HepG2 (cell line): Measurements from ENCODE around the gene TMEM114. TPM values are rescaled to one million over a fixed set of nuclear protein-coding genes. Genes with fewer than 3 reads are reported as not detected.

ENCODE experiments used
- NFYC ChIP-seq: IDR thresholded peaks from 2 replicates; pipeline ENCODE4 v1.6.1; 2016; ENCODE audit warnings: missing genetic modification reagents, missing compliant biosample characterization
- PAX8 ChIP-seq: sonication (generic); formaldehyde crosslinking; IDR thresholded peaks from 2 replicates; pipeline ENCODE4 v1.8.0; 2022; ENCODE audit warnings: mild to moderate bottlenecking, missing genetic modification reagents, borderline replicate concordance
- ZBTB7B ChIP-seq: sonication (generic); formaldehyde crosslinking; IDR thresholded peaks from 2 replicates; pipeline ENCODE4 v1.4.0; 2020; ENCODE audit warnings: missing genetic modification reagents
- ZNF383 ChIP-seq: sonication (generic); formaldehyde crosslinking; IDR thresholded peaks from 2 replicates; pipeline ENCODE4 v1.4.0; 2020; ENCODE audit warnings: missing genetic modification reagents, mild to moderate bottlenecking, borderline replicate concordance
- ZNF550 ChIP-seq: sonication (generic); formaldehyde crosslinking; IDR thresholded peaks from 2 replicates; pipeline ENCODE4 v1.4.0; 2020; ENCODE audit warnings: mild to moderate bottlenecking, missing genetic modification reagents, borderline replicate concordance
- ZSCAN20 ChIP-seq: sonication (generic); formaldehyde crosslinking; IDR thresholded peaks from 2 replicates; pipeline ENCODE4 v1.4.0; 2020; ENCODE audit warnings: missing genetic modification reagents, mild to moderate bottlenecking, borderline replicate concordance
- polyA plus RNA-seq, 8 experiments: library from polyadenylated mRNA; depleted of rRNA in 3 of 8; stranded (reverse) in 7 of 8; unstranded in 1 of 8; fragments of >200 nt; fragmentation: Illumina TruSeq in 4 of 8; extraction: Trizol in 4 of 8; gene quantifications; 2 replicates each; pipeline versions ENCODE4 v1.2.1 to v1.2.3, GENCODE V29; 2011 to 2016; ENCODE audit warnings: low read depth in 4 of 8, missing spikeins in 1 of 8, mixed read lengths in 1 of 8; ENCODE audit not compliant: insufficient read depth in 1 of 8
- total RNA-seq, 5 experiments: library from RNA; depleted of rRNA; stranded (reverse); fragments of >200 nt; fragmentation: Illumina TruSeq; extraction: Trizol; gene quantifications; 2 replicates each; pipeline ENCODE4 v1.2.3, GENCODE V29; 2016; ENCODE audit warnings: low read depth in 1 of 5
- TF ChIP-seq, protein P1 (sequence below): sonication (generic); formaldehyde crosslinking; IDR thresholded peaks from 2 replicates; pipeline ENCODE4 v1.4.0; 2020; ENCODE audit warnings: missing genetic modification reagents, borderline replicate concordance
- TF ChIP-seq, protein P2 (sequence below): sonication (generic); formaldehyde crosslinking; IDR thresholded peaks from 2 replicates; pipeline ENCODE4 v1.4.0; 2020; ENCODE audit warnings: missing genetic modification reagents, borderline replicate concordance
- TF ChIP-seq, protein P3 (sequence below): sonication (generic); formaldehyde crosslinking; IDR thresholded peaks from 2 replicates; pipeline ENCODE4 v1.4.0; 2020; ENCODE audit warnings: missing genetic modification reagents
- TF ChIP-seq, protein P4 (sequence below): sonication (generic); formaldehyde crosslinking; IDR thresholded peaks from 2 replicates; pipeline ENCODE4 v1.4.0; 2020; ENCODE audit warnings: missing genetic modification reagents

Gene TMEM114
- total and polyA plus RNA-seq, 2 of the 13 experiments (the other 11 are each of a cell fraction or from before 2014, with no cell fraction given), result not detected

DNA sequence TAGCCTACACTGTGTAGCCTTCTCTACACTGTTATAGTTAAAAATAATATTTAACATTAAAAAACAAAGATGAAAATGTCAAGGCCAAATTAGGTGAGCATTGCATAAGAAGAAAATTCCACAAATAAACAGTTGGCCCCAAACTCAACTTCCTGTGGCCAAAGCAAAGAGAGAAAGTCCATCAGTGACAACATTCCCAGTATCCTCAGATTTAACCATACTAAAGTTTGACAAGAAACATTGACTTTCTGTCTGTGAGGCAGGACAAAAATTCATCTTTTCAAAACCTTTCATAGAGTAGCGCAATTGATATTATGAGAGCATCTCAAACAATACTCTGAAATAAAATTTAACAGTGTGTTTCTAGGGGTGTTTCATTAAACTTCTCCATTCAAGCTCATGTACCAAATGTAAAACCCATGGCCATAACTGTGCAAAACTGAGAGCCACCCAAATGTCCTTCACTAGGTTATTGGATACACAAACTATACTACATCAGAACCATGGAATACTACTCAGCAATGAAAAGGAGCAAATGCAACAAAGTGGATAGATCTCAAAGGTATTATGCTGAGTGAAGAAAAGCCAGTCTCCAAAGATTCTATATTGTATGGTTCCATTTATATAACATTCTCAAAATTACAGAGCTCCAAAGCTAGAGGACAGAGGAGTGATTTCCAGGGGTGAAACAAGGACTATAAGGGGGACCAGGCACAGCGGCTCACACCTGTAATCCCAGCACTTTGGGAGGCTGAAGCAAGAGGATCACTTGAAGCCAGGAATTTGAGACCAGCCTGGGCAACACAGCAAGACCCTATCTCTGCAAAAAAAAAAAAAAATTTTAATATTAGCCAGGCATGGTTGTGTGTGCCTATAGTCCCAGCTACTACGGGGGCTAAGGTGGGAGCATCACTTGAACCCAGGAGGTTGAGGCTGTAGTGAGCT, 38.7 kb downstream of the TMEM114 start (continued):
- TF ChIP-seq, protein P1, sequence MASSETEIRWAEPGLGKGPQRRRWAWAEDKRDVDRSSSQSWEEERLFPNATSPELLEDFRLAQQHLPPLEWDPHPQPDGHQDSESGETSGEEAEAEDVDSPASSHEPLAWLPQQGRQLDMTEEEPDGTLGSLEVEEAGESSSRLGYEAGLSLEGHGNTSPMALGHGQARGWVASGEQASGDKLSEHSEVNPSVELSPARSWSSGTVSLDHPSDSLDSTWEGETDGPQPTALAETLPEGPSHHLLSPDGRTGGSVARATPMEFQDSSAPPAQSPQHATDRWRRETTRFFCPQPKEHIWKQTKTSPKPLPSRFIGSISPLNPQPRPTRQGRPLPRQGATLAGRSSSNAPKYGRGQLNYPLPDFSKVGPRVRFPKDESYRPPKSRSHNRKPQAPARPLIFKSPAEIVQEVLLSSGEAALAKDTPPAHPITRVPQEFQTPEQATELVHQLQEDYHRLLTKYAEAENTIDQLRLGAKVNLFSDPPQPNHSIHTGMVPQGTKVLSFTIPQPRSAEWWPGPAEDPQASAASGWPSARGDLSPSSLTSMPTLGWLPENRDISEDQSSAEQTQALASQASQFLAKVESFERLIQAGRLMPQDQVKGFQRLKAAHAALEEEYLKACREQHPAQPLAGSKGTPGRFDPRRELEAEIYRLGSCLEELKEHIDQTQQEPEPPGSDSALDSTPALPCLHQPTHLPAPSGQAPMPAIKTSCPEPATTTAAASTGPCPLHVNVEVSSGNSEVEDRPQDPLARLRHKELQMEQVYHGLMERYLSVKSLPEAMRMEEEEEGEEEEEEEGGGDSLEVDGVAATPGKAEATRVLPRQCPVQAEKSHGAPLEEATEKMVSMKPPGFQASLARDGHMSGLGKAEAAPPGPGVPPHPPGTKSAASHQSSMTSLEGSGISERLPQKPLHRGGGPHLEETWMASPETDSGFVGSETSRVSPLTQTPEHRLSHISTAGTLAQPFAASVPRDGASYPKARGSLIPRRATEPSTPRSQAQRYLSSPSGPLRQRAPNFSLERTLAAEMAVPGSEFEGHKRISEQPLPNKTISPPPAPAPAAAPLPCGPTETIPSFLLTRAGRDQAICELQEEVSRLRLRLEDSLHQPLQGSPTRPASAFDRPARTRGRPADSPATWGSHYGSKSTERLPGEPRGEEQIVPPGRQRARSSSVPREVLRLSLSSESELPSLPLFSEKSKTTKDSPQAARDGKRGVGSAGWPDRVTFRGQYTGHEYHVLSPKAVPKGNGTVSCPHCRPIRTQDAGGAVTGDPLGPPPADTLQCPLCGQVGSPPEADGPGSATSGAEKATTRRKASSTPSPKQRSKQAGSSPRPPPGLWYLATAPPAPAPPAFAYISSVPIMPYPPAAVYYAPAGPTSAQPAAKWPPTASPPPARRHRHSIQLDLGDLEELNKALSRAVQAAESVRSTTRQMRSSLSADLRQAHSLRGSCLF, result no peak
- TF ChIP-seq PAX8 (CRISPR knock-in tag), result no peak
- TF ChIP-seq ZBTB7B (CRISPR knock-in tag), result no peak; the same call in 1 of the 2 replicates
- TF ChIP-seq, protein P2, sequence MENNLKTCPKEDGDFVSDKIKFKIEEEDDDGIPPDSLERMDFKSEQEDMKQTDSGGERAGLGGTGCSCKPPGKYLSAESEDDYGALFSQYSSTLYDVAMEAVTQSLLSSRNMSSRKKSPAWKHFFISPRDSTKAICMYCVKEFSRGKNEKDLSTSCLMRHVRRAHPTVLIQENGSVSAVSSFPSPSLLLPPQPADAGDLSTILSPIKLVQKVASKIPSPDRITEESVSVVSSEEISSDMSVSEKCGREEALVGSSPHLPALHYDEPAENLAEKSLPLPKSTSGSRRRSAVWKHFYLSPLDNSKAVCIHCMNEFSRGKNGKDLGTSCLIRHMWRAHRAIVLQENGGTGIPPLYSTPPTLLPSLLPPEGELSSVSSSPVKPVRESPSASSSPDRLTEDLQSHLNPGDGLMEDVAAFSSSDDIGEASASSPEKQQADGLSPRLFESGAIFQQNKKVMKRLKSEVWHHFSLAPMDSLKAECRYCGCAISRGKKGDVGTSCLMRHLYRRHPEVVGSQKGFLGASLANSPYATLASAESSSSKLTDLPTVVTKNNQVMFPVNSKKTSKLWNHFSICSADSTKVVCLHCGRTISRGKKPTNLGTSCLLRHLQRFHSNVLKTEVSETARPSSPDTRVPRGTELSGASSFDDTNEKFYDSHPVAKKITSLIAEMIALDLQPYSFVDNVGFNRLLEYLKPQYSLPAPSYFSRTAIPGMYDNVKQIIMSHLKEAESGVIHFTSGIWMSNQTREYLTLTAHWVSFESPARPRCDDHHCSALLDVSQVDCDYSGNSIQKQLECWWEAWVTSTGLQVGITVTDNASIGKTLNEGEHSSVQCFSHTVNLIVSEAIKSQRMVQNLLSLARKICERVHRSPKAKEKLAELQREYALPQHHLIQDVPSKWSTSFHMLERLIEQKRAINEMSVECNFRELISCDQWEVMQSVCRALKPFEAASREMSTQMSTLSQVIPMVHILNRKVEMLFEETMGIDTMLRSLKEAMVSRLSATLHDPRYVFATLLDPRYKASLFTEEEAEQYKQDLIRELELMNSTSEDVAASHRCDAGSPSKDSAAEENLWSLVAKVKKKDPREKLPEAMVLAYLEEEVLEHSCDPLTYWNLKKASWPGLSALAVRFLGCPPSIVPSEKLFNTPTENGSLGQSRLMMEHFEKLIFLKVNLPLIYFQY, result no peak
- 0 out of 2 replicates have a peak, but pooled peaks have one; percentile 46 for TF ChIP-seq ZSCAN20 (CRISPR knock-in tag)
- TF ChIP-seq, protein P3, sequence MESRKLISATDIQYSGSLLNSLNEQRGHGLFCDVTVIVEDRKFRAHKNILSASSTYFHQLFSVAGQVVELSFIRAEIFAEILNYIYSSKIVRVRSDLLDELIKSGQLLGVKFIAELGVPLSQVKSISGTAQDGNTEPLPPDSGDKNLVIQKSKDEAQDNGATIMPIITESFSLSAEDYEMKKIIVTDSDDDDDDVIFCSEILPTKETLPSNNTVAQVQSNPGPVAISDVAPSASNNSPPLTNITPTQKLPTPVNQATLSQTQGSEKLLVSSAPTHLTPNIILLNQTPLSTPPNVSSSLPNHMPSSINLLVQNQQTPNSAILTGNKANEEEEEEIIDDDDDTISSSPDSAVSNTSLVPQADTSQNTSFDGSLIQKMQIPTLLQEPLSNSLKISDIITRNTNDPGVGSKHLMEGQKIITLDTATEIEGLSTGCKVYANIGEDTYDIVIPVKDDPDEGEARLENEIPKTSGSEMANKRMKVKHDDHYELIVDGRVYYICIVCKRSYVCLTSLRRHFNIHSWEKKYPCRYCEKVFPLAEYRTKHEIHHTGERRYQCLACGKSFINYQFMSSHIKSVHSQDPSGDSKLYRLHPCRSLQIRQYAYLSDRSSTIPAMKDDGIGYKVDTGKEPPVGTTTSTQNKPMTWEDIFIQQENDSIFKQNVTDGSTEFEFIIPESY, result no peak
- TF ChIP-seq, protein P4, sequence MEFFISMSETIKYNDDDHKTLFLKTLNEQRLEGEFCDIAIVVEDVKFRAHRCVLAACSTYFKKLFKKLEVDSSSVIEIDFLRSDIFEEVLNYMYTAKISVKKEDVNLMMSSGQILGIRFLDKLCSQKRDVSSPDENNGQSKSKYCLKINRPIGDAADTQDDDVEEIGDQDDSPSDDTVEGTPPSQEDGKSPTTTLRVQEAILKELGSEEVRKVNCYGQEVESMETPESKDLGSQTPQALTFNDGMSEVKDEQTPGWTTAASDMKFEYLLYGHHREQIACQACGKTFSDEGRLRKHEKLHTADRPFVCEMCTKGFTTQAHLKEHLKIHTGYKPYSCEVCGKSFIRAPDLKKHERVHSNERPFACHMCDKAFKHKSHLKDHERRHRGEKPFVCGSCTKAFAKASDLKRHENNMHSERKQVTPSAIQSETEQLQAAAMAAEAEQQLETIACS (CRISPR knock-in tag), result no peak
- TF ChIP-seq ZNF550, result no peak
- TF ChIP-seq NFYC (CRISPR knock-in tag), result no peak
- TF ChIP-seq ZNF383 (CRISPR knock-in tag), result no peak
